OCI-LY1 (cell line): ENCODE results near the gene ZFYVE9.

Experiments used
- H2AFZ ChIP-seq: fragments of 200-600 bp; sonication (generic), shearing (Covaris generic); 2 replicates; pipeline ENCODE4 v1.6.0; 2014; ENCODE audit warnings: antibody characterized with exemption, mild to moderate bottlenecking, low read length
- H3F3A ChIP-seq: fragments of 200-600 bp; sonication (generic), shearing (Covaris generic); 2 replicates; pipeline ENCODE4 v1.6.0; 2014; ENCODE audit warnings: mild to moderate bottlenecking, antibody characterized with exemption, low read length, moderate library complexity; ENCODE audit not compliant: insufficient read depth
- H3K27ac ChIP-seq: fragments of 200-600 bp; sonication (generic); 2 replicates; pipeline ENCODE4 v1.5.1; 2014; ENCODE audit warnings: low read length, mixed run types, mild to moderate bottlenecking, low read depth; ENCODE audit not compliant: poor library complexity, severe bottlenecking
- H3K27me3 ChIP-seq: fragments of 200-600 bp; sonication (generic); 2 replicates; pipeline ENCODE4 v1.6.0; 2014; ENCODE audit warnings: antibody characterized with exemption, mild to moderate bottlenecking, low read length, moderate library complexity; ENCODE audit not compliant: insufficient read depth
- H3K36me3 ChIP-seq: fragments of 200-600 bp; sonication (generic); 2 replicates; pipeline ENCODE4 v1.6.1; 2014; ENCODE audit warnings: mild to moderate bottlenecking, antibody characterized with exemption, low read length, moderate library complexity, mixed read lengths; ENCODE audit not compliant: insufficient read depth
- H3K4me1 ChIP-seq: fragments of 200-600 bp; sonication (generic); 2 replicates; pipeline ENCODE4 v1.5.1; 2014; ENCODE audit warnings: mild to moderate bottlenecking, low read length, moderate library complexity; ENCODE audit not compliant: insufficient read depth, severe bottlenecking
- H3K4me2 ChIP-seq: fragments of 200-600 bp; sonication (generic), shearing (Covaris generic); 2 replicates; pipeline ENCODE4 v1.6.1; 2014; ENCODE audit warnings: low read length
- H3K4me3 ChIP-seq: fragments of 200-600 bp; sonication (generic); 2 replicates; pipeline ENCODE4 v1.5.1; 2014; ENCODE audit warnings: low read length, low read depth, mild to moderate bottlenecking, mixed read lengths; ENCODE audit not compliant: poor library complexity, severe bottlenecking
- H3K79me2 ChIP-seq: fragments of 200-600 bp; shearing (Covaris generic); 2 replicates; pipeline ENCODE4 v1.6.1; 2016; ENCODE audit warnings: mixed run types, low read length, mixed read lengths; ENCODE audit not compliant: insufficient read depth
- H3K9ac ChIP-seq: fragments of 200-600 bp; sonication (generic), shearing (Covaris generic); 2 replicates; pipeline ENCODE4 v1.6.1; 2014; ENCODE audit warnings: mild to moderate bottlenecking, low read length, mixed read lengths
- H3K9me2 ChIP-seq: fragments of 200-600 bp; sonication (generic), shearing (Covaris generic); 2 replicates; pipeline ENCODE4 v1.6.1; 2014; ENCODE audit warnings: low read depth, mild to moderate bottlenecking, low read length, mixed read lengths
- H3K9me3 ChIP-seq: fragments of 200-600 bp; shearing (Covaris generic); 2 replicates; pipeline ENCODE4 v1.6.1; 2014; ENCODE audit warnings: low read length, mixed read lengths
- H4K20me1 ChIP-seq: fragments of 200-600 bp; sonication (generic), shearing (Covaris generic); 2 replicates; pipeline ENCODE4 v1.6.0; 2016; ENCODE audit warnings: mild to moderate bottlenecking, low read length; ENCODE audit not compliant: insufficient read depth
- EZH2 ChIP-seq: fragments of 200-600 bp; sonication (generic), shearing (Covaris generic); IDR thresholded peaks from 2 replicates; pipeline ENCODE4 v1.8.0; 2017; ENCODE audit warnings: borderline replicate concordance, mixed run types, mild to moderate bottlenecking, antibody characterized with exemption, low read length, moderate library complexity, mixed read lengths
- TF ChIP-seq, protein P1 (sequence below): fragments of 200-600 bp; sonication (generic), shearing (Covaris generic); IDR thresholded peaks from 2 replicates; pipeline ENCODE4 v1.5.1; 2017; ENCODE audit warnings: mild to moderate bottlenecking, antibody characterized with exemption, low read length, moderate library complexity, mixed read lengths

The ZFYVE9 gene

GRCh38 chr1:52157582-52157981 is 15.7 kb downstream of the ZFYVE9 start:
- no peak overlapping the region for H3K4me2 ChIP-seq
- no peaks in the 10 kb centered on the region for H3K9me3 ChIP-seq
- no peaks in the 10 kb centered on the region for H3K36me3 ChIP-seq
- no peaks in the 10 kb centered on the region for H3K4me1 ChIP-seq
- H4K20me1 ChIP-seq = no peaks in the 10 kb centered on the region
- no peaks in the 10 kb centered on the region for H3K79me2 ChIP-seq
- H3F3A ChIP-seq = no peaks in the 10 kb centered on the region
- H3K9ac ChIP-seq = no peak overlapping the region
- H3K9me2 ChIP-seq = no peaks in the 10 kb centered on the region
- H3K27ac ChIP-seq = no peak overlapping the region
- H3K4me3 ChIP-seq = no peak overlapping the region
- H2AFZ ChIP-seq = no peak overlapping the region
- no peaks in the 10 kb centered on the region for H3K27me3 ChIP-seq
- no peak for TF ChIP-seq EZH2
- TF ChIP-seq, protein P1, sequence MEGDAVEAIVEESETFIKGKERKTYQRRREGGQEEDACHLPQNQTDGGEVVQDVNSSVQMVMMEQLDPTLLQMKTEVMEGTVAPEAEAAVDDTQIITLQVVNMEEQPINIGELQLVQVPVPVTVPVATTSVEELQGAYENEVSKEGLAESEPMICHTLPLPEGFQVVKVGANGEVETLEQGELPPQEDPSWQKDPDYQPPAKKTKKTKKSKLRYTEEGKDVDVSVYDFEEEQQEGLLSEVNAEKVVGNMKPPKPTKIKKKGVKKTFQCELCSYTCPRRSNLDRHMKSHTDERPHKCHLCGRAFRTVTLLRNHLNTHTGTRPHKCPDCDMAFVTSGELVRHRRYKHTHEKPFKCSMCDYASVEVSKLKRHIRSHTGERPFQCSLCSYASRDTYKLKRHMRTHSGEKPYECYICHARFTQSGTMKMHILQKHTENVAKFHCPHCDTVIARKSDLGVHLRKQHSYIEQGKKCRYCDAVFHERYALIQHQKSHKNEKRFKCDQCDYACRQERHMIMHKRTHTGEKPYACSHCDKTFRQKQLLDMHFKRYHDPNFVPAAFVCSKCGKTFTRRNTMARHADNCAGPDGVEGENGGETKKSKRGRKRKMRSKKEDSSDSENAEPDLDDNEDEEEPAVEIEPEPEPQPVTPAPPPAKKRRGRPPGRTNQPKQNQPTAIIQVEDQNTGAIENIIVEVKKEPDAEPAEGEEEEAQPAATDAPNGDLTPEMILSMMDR = no peak

- Histone ChIP-seq H3K9me2 (no peaks in the 10 kb centered on the region), H3K4me3 (no peak overlapping the region), H3K27me3 (no peaks in the 10 kb centered on the region), H3K4me1 (no peaks in the 10 kb centered on the region), H3K79me2 (no peaks in the 10 kb centered on the region), H4K20me1 (no peaks in the 10 kb centered on the region), H2AFZ (no peak overlapping the region), H3K36me3 (no peaks in the 10 kb centered on the region), H3K27ac (no peak overlapping the region), H3K9ac (no peak overlapping the region), H3F3A (no peaks in the 10 kb centered on the region), H3K9me3 (no peaks in the 10 kb centered on the region), H3K4me2 (no peak overlapping the region)
- TF ChIP-seq EZH2 = no peak
- TF ChIP-seq, protein P1 = no peak
Measured at GRCh38 chr1:52158218-52158617, 16.3 kb downstream of the ZFYVE9 start.

GRCh38 chr1:52159033-52159789 is 17.3 kb downstream of the ZFYVE9 start:
- H3K9me2 ChIP-seq = no peaks in the 10 kb centered on the region
- no peak overlapping the region for H3K9ac ChIP-seq
- H3K36me3 ChIP-seq = no peaks in the 10 kb centered on the region
- no peaks in the 10 kb centered on the region for H3F3A ChIP-seq
- H3K27ac ChIP-seq = no peak overlapping the region
- no peak overlapping the region for H3K4me2 ChIP-seq
- TF ChIP-seq, protein P1 = no peak
- no peak for TF ChIP-seq EZH2
- no peaks in the 10 kb centered on the region for H3K9me3 ChIP-seq
- H2AFZ ChIP-seq = no peak overlapping the region
- H3K79me2 ChIP-seq = no peaks in the 10 kb centered on the region
- H3K27me3 ChIP-seq = no peaks in the 10 kb centered on the region
- H4K20me1 ChIP-seq = no peaks in the 10 kb centered on the region
- no peak overlapping the region for H3K4me3 ChIP-seq
- H3K4me1 ChIP-seq = no peaks in the 10 kb centered on the region
